GM12878 (cell line): ENCODE measurements around the gene SUPT6H. TPM values are rescaled to one million over a fixed set of nuclear protein-coding genes. Genes with fewer than 3 reads are reported as not detected.

Experiments
- ATAC-seq: fragments of 200-7000 bp; cut with Tn5 transposase; 3 replicates; pipeline ENCODE4 v1.9.1; 2020; ENCODE audit warnings: mild to moderate bottlenecking, moderate library complexity
- BruUV-seq: library from RNA; stranded (reverse); fragments of 400-500 nt; replicated peaks from 2 replicates; lab custom pipeline; 2021; lab: Mats Ljungman, UMichigan
- CTCF ChIA-PET: fragments of 300-600 bp; sonication (Branson Sonifier 250); formaldehyde crosslinking; extraction: SDS; loops from one replicate; lab custom pipeline; 2021; ENCODE audit warnings: inconsistent platforms; lab: Yijun Ruan, JAX
- POLR2A ChIA-PET: fragments of 350-600 bp; formaldehyde crosslinking; extraction: SDS; loops from one replicate; lab custom pipeline; 2021; ENCODE audit warnings: inconsistent platforms; lab: Charles Lee
- RAD21 ChIA-PET: fragments of 300-600 bp; sonication (Branson Sonifier 250); formaldehyde crosslinking; loops from one replicate; lab custom pipeline; 2023; ENCODE audit warnings: antibody characterized with exemption; ENCODE audit not compliant: unreplicated experiment; lab: Charles Lee
- SMC1A ChIA-PET: fragments of 300-600 bp; sonication (Branson Sonifier 250); formaldehyde crosslinking; loops from one replicate; lab custom pipeline; 2023; ENCODE audit not compliant: unreplicated experiment, uncharacterized antibody; lab: Charles Lee
- DNase-seq: peaks from one replicate; pipeline ENCODE4 v3.0.0-alpha.2; 2011; ENCODE audit warnings: low read depth, low spot score
- FAIRE-seq: peaks from 3 replicates; lab custom pipeline; 2011; peaks lifted over from hg19 to GRCh38; lab: Jason Lieb, UNC
- H2AFZ ChIP-seq: 2 replicates; pipeline ENCODE4 v1.6.0; 2011; ENCODE audit warnings: low read depth, low read length, control low read depth; ENCODE audit not compliant: control insufficient read depth
- H3K27ac ChIP-seq: 2 replicates; pipeline ENCODE4 v1.5.1; 2011; ENCODE audit warnings: control low read depth; ENCODE audit not compliant: control insufficient read depth, insufficient read depth
- H3K27me3 ChIP-seq, 2 experiments: replicated peaks in 1 of 2; 2 replicates each; pipeline versions ENCODE4 v1.6.0 to v1.6.1; 2011; ENCODE audit warnings: low read length in 1 of 2; ENCODE audit not compliant: control insufficient read depth in 2 of 2, insufficient read depth in 2 of 2
- H3K36me3 ChIP-seq, 2 experiments: 2 replicates each; pipeline ENCODE4 v1.5.1; 2011; ENCODE audit warnings: low read length in 1 of 2; ENCODE audit not compliant: control insufficient read depth in 2 of 2, insufficient read depth in 2 of 2
- H3K4me1 ChIP-seq: 2 replicates; pipeline ENCODE4 v1.6.1; 2011; ENCODE audit warnings: mild to moderate bottlenecking, low read length, moderate library complexity, mixed read lengths; ENCODE audit not compliant: control insufficient read depth, insufficient read depth
- H3K4me2 ChIP-seq: 2 replicates; pipeline ENCODE4 v1.6.0; 2011; ENCODE audit warnings: control low read depth; ENCODE audit not compliant: control insufficient read depth, insufficient read depth
- H3K4me3 ChIP-seq: fragments of 200-600 bp; sonication (generic); 2 replicates; pipeline ENCODE4 v1.5.1; 2016
- H3K79me2 ChIP-seq: 2 replicates; pipeline ENCODE4 v1.6.0; 2011; ENCODE audit warnings: low read length; ENCODE audit not compliant: control insufficient read depth, insufficient read depth
- H3K9ac ChIP-seq: 2 replicates; pipeline ENCODE4 v1.8.0; 2011; ENCODE audit warnings: low read length, control low read depth, mixed read lengths; ENCODE audit not compliant: control insufficient read depth, insufficient read depth
- H3K9me3 ChIP-seq: replicated peaks from 3 replicates; pipeline ENCODE4 v1.5.1; 2011; ENCODE audit warnings: mild to moderate bottlenecking, low read length; ENCODE audit not compliant: control insufficient read depth, insufficient read depth
- H4K20me1 ChIP-seq: 2 replicates; pipeline ENCODE4 v1.6.0; 2011; ENCODE audit not compliant: control insufficient read depth, insufficient read depth
- BACH1 ChIP-seq: fragments of 450-650 bp; IDR thresholded peaks from 2 replicates; pipeline ENCODE4 v1.6.1; 2017; ENCODE audit warnings: mild to moderate bottlenecking, borderline replicate concordance
- CBFB ChIP-seq: IDR thresholded peaks from 2 replicates; pipeline ENCODE4 v1.6.1; 2016; ENCODE audit warnings: antibody characterized with exemption, low read depth
- CHD2 ChIP-seq: IDR thresholded peaks from 2 replicates; pipeline ENCODE4 v1.6.1; 2011; ENCODE audit warnings: low read depth, low read length, improper control_type of control experiment, borderline replicate concordance
- FOS ChIP-seq: IDR thresholded peaks from 3 replicates; pipeline ENCODE4 v1.6.1; 2011; ENCODE audit warnings: borderline replicate concordance; ENCODE audit not compliant: insufficient read length; ENCODE audit errors: extremely low read depth
- KDM1A ChIP-seq: fragments of 200-600 bp; sonication (generic); IDR thresholded peaks from 2 replicates; pipeline ENCODE4 v1.6.1; 2016; ENCODE audit warnings: borderline replicate concordance
- MEF2A ChIP-seq: IDR thresholded peaks from 2 replicates; pipeline ENCODE4 v1.6.1; 2011; ENCODE audit warnings: low read depth, mild to moderate bottlenecking, low read length, moderate library complexity; ENCODE audit not compliant: insufficient read depth
- MTA3 ChIP-seq: IDR thresholded peaks from 2 replicates; pipeline ENCODE4 v1.6.1; 2012; ENCODE audit warnings: low read length, inconsistent platforms, borderline replicate concordance
- NFXL1 ChIP-seq: fragments of 450-650 bp; IDR thresholded peaks from 2 replicates; pipeline ENCODE4 v1.6.1; 2017; ENCODE audit warnings: antibody characterized with exemption, mild to moderate bottlenecking, borderline replicate concordance
- PAX5 ChIP-seq: IDR thresholded peaks from 2 replicates; pipeline ENCODE4 v1.6.1; 2011; ENCODE audit warnings: low read depth, low read length, borderline replicate concordance
- RELB ChIP-seq: fragments of 450-650 bp; IDR thresholded peaks from 2 replicates; pipeline ENCODE4 v1.6.1; 2017; ENCODE audit warnings: low read depth, mild to moderate bottlenecking, moderate library complexity
- SMAD5 ChIP-seq: IDR thresholded peaks from 2 replicates; pipeline ENCODE4 v1.6.1; 2016; ENCODE audit warnings: antibody characterized with exemption, low read depth
- STAT1 ChIP-seq: fragments of 450-650 bp; conservative IDR thresholded peaks from 2 replicates; pipeline ENCODE4 v1.6.1; 2014; ENCODE audit warnings: antibody characterized with exemption, mild to moderate bottlenecking
- TBL1XR1 ChIP-seq: IDR thresholded peaks from 2 replicates; pipeline ENCODE4 v1.6.1; 2012; ENCODE audit warnings: low read depth, low read length, improper control_type of control experiment
- WRNIP1 ChIP-seq: IDR thresholded peaks from 2 replicates; pipeline ENCODE4 v1.6.1; 2011; ENCODE audit warnings: low read depth, low read length, improper control_type of control experiment, borderline replicate concordance
- YBX1 ChIP-seq: fragments of 450-650 bp; IDR thresholded peaks from 2 replicates; pipeline ENCODE4 v1.6.1; 2016; ENCODE audit warnings: antibody characterized with exemption
- ZNF622 ChIP-seq: fragments of 450-650 bp; IDR thresholded peaks from 2 replicates; pipeline ENCODE4 v1.6.1; 2017; ENCODE audit warnings: mild to moderate bottlenecking, inconsistent platforms
- WGBS: methylation state at CpG from one replicate; pipeline ENCODE4 v1.1.6; 2016; ENCODE audit warnings: low lambda C conversion rate; ENCODE audit not compliant: insufficient replicate concordance, insufficient coverage; ENCODE audit errors: missing lambda C conversion rate; 5-methylcytosine and 5-hydroxymethylcytosine counted together
- in situ Hi-C: fragments of 300-500 bp; cut with MboI; formaldehyde crosslinking; loops from 9 replicates; pipeline ENCODE4 v1.14.3; 2018; ENCODE audit warnings: mixed read lengths
- intact Hi-C: fragments of 100-400 bp; cut with micrococcal nuclease; formaldehyde crosslinking; loops from one replicate; pipeline ENCODE4 v1.14.2; 2022; ENCODE audit not compliant: unreplicated experiment
- polyA plus RNA-seq, 11 experiments: library from polyadenylated mRNA; depleted of rRNA in 4 of 11; unstranded in 6 of 11; stranded (reverse) in 5 of 11; fragments of >200 nt; fragmentation: Nextera tagmentation in 4 of 11; fragmentation: Illumina TruSeq in 1 of 11; extraction: Ambion mirVana in 4 of 11; extraction: Trizol in 1 of 11; gene quantifications; 1 replicate in 1 of 11; 2 replicates in 10 of 11; pipeline versions ENCODE4 v1.2.1 to v1.2.3, GENCODE V29; 2011 to 2016; ENCODE audit warnings: inconsistent platforms in 2 of 11, missing spikeins in 2 of 11, low read depth in 1 of 11
- total RNA-seq, 4 experiments: library from RNA; depleted of rRNA in 3 of 4; stranded (reverse); fragments of >200 nt in 3 of 4; fragmentation: Illumina TruSeq in 1 of 4; extraction: Trizol in 1 of 4; gene quantifications; 2 replicates each; pipeline versions ENCODE4 v1.2.1 to v1.2.3, GENCODE V29; 2013 to 2021

Gene SUPT6H
- total and polyA plus RNA-seq, 10 of the 15 experiments (the other 5 are each of a cell fraction or from before 2014, with no cell fraction given), result 1.7 to 58.8 (median 37.7) TPM

- H3K36me3 ChIP-seq, result peaks cover 29 to 47% of the 10 kb centered on the region in 2 experiments
- H3K9me3 ChIP-seq, result no peaks in the 10 kb centered on the region
- H3K9ac ChIP-seq, result no peak overlapping the region
- POLR2A ChIA-PET, result interaction anchor here (1.1 kb wide), 1 partner anchor 823 kb away, joined by 3 read pairs; no protein-coding TSS in a partner anchor
- CTCF ChIA-PET, result interaction anchor here (1.0 to 4.8 kb wide), 3 partner anchors 12 to 341 kb away, joined by 3 to 20 read pairs (median 6); no protein-coding TSS in a partner anchor
- FAIRE-seq (no peak), ATAC-seq (peak; percentile 84), DNase-seq (no peak)
- H3K79me2 ChIP-seq, result no peaks in the 10 kb centered on the region
- RAD21 ChIA-PET, result interaction anchor here (1.2 kb wide), 1 partner anchor 74 kb away, joined by 3 read pairs; no protein-coding TSS in a partner anchor
- H3K4me1 ChIP-seq, result no peaks in the 10 kb centered on the region
- H4K20me1 ChIP-seq, result no peaks in the 10 kb centered on the region
- SMC1A ChIA-PET, result interaction anchor here (0.8 kb wide), 1 partner anchor 12 kb away, joined by 3 read pairs; no protein-coding TSS in a partner anchor
- H3K4me3 ChIP-seq, result no peak overlapping the region
- H2AFZ ChIP-seq, result no peak overlapping the region
- no TSS peak for BruUV-seq
- in situ Hi-C loops (no loop called here), intact Hi-C loops (loop anchor here (5.0 kb wide), 1 partner anchor 52 kb away; the partner anchor contains the start of gene PIGS)
- 3% methylated on average over 2 of the region's 2 CpGs for WGBS
- no peak overlapping the region for H3K27ac ChIP-seq
- TF ChIP-seq CHD2, result no peak
- no peak for TF ChIP-seq MTA3
- TF ChIP-seq ZNF622, result no peak
- TF ChIP-seq RELB, result no peak
- no peaks in the 10 kb centered on the region for H3K27me3 ChIP-seq
- H3K4me2 ChIP-seq, result no peak overlapping the region
These were observed 37.9 kb upstream of the SUPT6H start for GRCh38 chr17:28624148-28624547.

- POLR2A ChIA-PET, result interaction anchor here (0.7 kb wide), 1 partner anchor 20 kb away, joined by 3 read pairs; no protein-coding TSS in a partner anchor
- ATAC-seq, result no peak
- TSS peak; percentile 33 for BruUV-seq
- DNase-seq, result no peak
- intact Hi-C loops, result no loop called here
- no peak overlapping the region for H3K4me3 ChIP-seq
- SMC1A ChIA-PET, result no interaction called here
- no peak overlapping the region for H3K4me2 ChIP-seq
- H3K36me3 ChIP-seq, result peaks cover 17 to 38% of the 10 kb centered on the region in 2 experiments
- H3K79me2 ChIP-seq, result no peaks in the 10 kb centered on the region
- no peak for FAIRE-seq
- H3K4me1 ChIP-seq, result no peaks in the 10 kb centered on the region
- H3K27ac ChIP-seq, result no peak overlapping the region
- in situ Hi-C loops, result no loop called here
- CTCF ChIA-PET, result no interaction called here
- no peak overlapping the region for H2AFZ ChIP-seq
- 88% methylated on average over 4 of the region's 4 CpGs for whole genome bisulfite sequencing
- RAD21 ChIA-PET, result no interaction called here
- no peak overlapping the region for H3K9ac ChIP-seq
- H3K9me3 ChIP-seq, result no peaks in the 10 kb centered on the region
- H4K20me1 ChIP-seq, result no peaks in the 10 kb centered on the region
- no peak for TF ChIP-seq YBX1
- no peak for TF ChIP-seq TBL1XR1
- TF ChIP-seq KDM1A, result no peak
- TF ChIP-seq WRNIP1, result no peak
- TF ChIP-seq STAT1, result no peak
- TF ChIP-seq FOS, result no peak
- no peak for TF ChIP-seq NFXL1
- no peak for TF ChIP-seq BACH1
- no peak for TF ChIP-seq MEF2A
- TF ChIP-seq CBFB, result no peak
- TF ChIP-seq PAX5, result no peak
- TF ChIP-seq SMAD5, result no peak
- no peaks in the 10 kb centered on the region for H3K27me3 ChIP-seq
These were observed 35.2 kb upstream of the SUPT6H start for GRCh38 chr17:28626818-28627217.
